OCI-LY7 (cell line): ENCODE results near the gene DGUOK. TPM values are rescaled to one million over a fixed set of nuclear protein-coding genes. Genes with fewer than 3 reads are reported as not detected.

Experiments used
- BruUV-seq: library from RNA; stranded (reverse); fragments of 400-500 nt; replicated peaks from 2 replicates; lab custom pipeline; 2021; lab: Mats Ljungman, UMichigan
- CTCF ChIA-PET: fragments of 300-600 bp; sonication (Branson Sonifier 250); formaldehyde crosslinking; loops from one replicate; lab custom pipeline; 2022; ENCODE audit warnings: antibody characterized with exemption; ENCODE audit not compliant: unreplicated experiment; lab: Charles Lee
- POLR2A ChIA-PET: fragments of 300-600 bp; sonication (Branson Sonifier 250); formaldehyde crosslinking; loops from one replicate; lab custom pipeline; 2022; ENCODE audit warnings: antibody characterized with exemption; lab: Charles Lee
- DNase-seq: peaks from one replicate; pipeline ENCODE4 v3.0.0-alpha.2; 2015; ENCODE audit warnings: low spot score
- H2AFZ ChIP-seq: fragments of 200-600 bp; sonication (generic), shearing (Covaris generic); 2 replicates; pipeline ENCODE4 v1.6.1; 2014; ENCODE audit warnings: mild to moderate bottlenecking, antibody characterized with exemption, low read length, moderate library complexity
- H3K27ac ChIP-seq: fragments of 200-600 bp; sonication (generic); 2 replicates; pipeline ENCODE4 v1.5.1; 2014; ENCODE audit warnings: mixed run types, low read depth, mild to moderate bottlenecking, moderate library complexity, low read length, inconsistent platforms; ENCODE audit not compliant: poor library complexity, severe bottlenecking
- H3K36me3 ChIP-seq: fragments of 200-600 bp; sonication (generic); 2 replicates; pipeline ENCODE4 v1.6.1; 2014; ENCODE audit warnings: mild to moderate bottlenecking, antibody characterized with exemption, low read length, moderate library complexity, mixed read lengths; ENCODE audit not compliant: insufficient read depth
- H3K4me1 ChIP-seq: fragments of 200-600 bp; sonication (generic); 2 replicates; pipeline ENCODE4 v1.5.1; 2014; ENCODE audit warnings: mild to moderate bottlenecking, low read length; ENCODE audit not compliant: insufficient read depth, poor library complexity, severe bottlenecking
- H3K4me2 ChIP-seq: fragments of 200-600 bp; sonication (generic); 2 replicates; pipeline ENCODE4 v1.6.1; 2014; ENCODE audit warnings: mild to moderate bottlenecking, low read length
- H3K4me3 ChIP-seq: fragments of 200-600 bp; sonication (generic); 2 replicates; pipeline ENCODE4 v1.5.1; 2014; ENCODE audit warnings: mild to moderate bottlenecking, low read depth, low read length; ENCODE audit not compliant: poor library complexity, severe bottlenecking
- H3K79me2 ChIP-seq: fragments of 200-600 bp; sonication (generic); 2 replicates; pipeline ENCODE4 v1.6.1; 2016; ENCODE audit warnings: low read depth, mild to moderate bottlenecking, low read length, moderate library complexity, mixed read lengths; ENCODE audit not compliant: insufficient read depth
- H3K9me2 ChIP-seq: fragments of 200-600 bp; sonication (generic); 2 replicates; pipeline ENCODE4 v1.6.1; 2016; ENCODE audit warnings: mild to moderate bottlenecking, low read length, mixed read lengths; ENCODE audit not compliant: insufficient read depth
- H3K9me3 ChIP-seq: fragments of 200-600 bp; sonication (generic); 2 replicates; pipeline ENCODE4 v1.6.1; 2014; ENCODE audit warnings: mild to moderate bottlenecking, mixed run types, low read length, mixed read lengths
- H4K20me1 ChIP-seq: fragments of 200-600 bp; sonication (generic); 2 replicates; pipeline ENCODE4 v1.6.1; 2014; ENCODE audit warnings: mild to moderate bottlenecking, antibody characterized with exemption, low read length, moderate library complexity, mixed read lengths; ENCODE audit not compliant: insufficient read depth
- CTCF ChIP-seq: fragments of 200-600 bp; sonication (generic); conservative IDR thresholded peaks from 2 replicates; pipeline ENCODE4 v1.5.1; 2014; ENCODE audit warnings: mild to moderate bottlenecking, antibody characterized with exemption, low read length, moderate library complexity, mixed read lengths
- EZH2phosphoT487 ChIP-seq: fragments of 200-600 bp; sonication (generic); IDR thresholded peaks from 2 replicates; pipeline ENCODE4 v1.6.1; 2018; ENCODE audit warnings: low read depth, borderline replicate concordance, mild to moderate bottlenecking, mixed run types, antibody characterized with exemption, low read length, moderate library complexity, mixed read lengths
- intact Hi-C: fragments of 100-400 bp; cut with micrococcal nuclease; formaldehyde crosslinking; loops from one replicate; pipeline ENCODE4 v1.10.0; 2022; ENCODE audit not compliant: unreplicated experiment
- total RNA-seq, 2 experiments: library from RNA; depleted of rRNA in 1 of 2; stranded (reverse); fragments of >200 nt in 1 of 2; shearing (Covaris generic) in 1 of 2; gene quantifications; 2 replicates each; pipeline ENCODE4 v1.2.3, GENCODE V29; 2014 to 2022

The DGUOK gene
- total RNA-seq, 2 experiments from 2014 or later = 73.4 to 91.8 TPM

- Histone ChIP-seq H3K4me3 (no peak overlapping the region), H3K9me3 (no peaks in the 10 kb centered on the region), H3K9me2 (no peaks in the 10 kb centered on the region), H2AFZ (no peak overlapping the region), H3K4me1 (no peaks in the 10 kb centered on the region), H3K79me2 (no peaks in the 10 kb centered on the region), H4K20me1 (no peaks in the 10 kb centered on the region), H3K4me2 (no peak overlapping the region), H3K27ac (no peak overlapping the region), H3K36me3 (no peaks in the 10 kb centered on the region)
- ChIA-PET POLR2A (interaction anchor here (0.6 to 0.9 kb wide), 3 partner anchors 12 to 363 kb away, joined by 4 to 6 read pairs (median 4); no protein-coding TSS in a partner anchor), CTCF (no interaction called here)
- no TSS peak for BruUV-seq
- TF ChIP-seq CTCF = no peak
- no peak for TF ChIP-seq EZH2phosphoT487
- intact Hi-C loops = no loop called here
- DNase-seq = no peak
These were observed 35.3 kb upstream of the DGUOK start for GRCh38 chr2:73891276-73891901.

- no peak within 1 kb of the TSS for H3K4me3 ChIP-seq
- H3K9me3 ChIP-seq = no peaks in the 10 kb centered on the region
- TF ChIP-seq EZH2phosphoT487 (no peak), CTCF (no peak)
- H3K4me1 ChIP-seq = no peaks in the 10 kb centered on the region
- no peak within 1 kb of the TSS for H2AFZ ChIP-seq
- no peak within 1 kb of the TSS for H3K27ac ChIP-seq
- POLR2A ChIA-PET = no interaction called here
- no peaks in the 10 kb centered on the region for H3K79me2 ChIP-seq
- no TSS peak for BruUV-seq
- CTCF ChIA-PET = no interaction called here
- H3K36me3 ChIP-seq = no peaks in the 10 kb centered on the region
- DNase-seq = no peak
- no peak within 1 kb of the TSS for H3K4me2 ChIP-seq
- H3K9me2 ChIP-seq = no peaks in the 10 kb centered on the region
- H4K20me1 ChIP-seq = no peaks in the 10 kb centered on the region
- intact Hi-C loops = no loop called here
These were observed 33.9 kb upstream of the DGUOK start, which contains the start of gene ACTG2 for GRCh38 chr2:73892631-73893329. Gene ACTG2 (plus strand): TSS chr2:73893008. CDS start chr2:73901312, 8,304 bp downstream.
